M059J (cell line): ENCODE measurements around the gene IER2. TPM values are rescaled to one million over a fixed set of nuclear protein-coding genes. Genes with fewer than 3 reads are reported as not detected.
A peak's percentile ranks its signal among the peaks of the same experiment; 100 is the strongest.
"Not testable (repeated sequence)": the region's sequence is repeated elsewhere in the genome, so short reads cannot be mapped to it uniquely, and the experiment has no call there.

Source experiments
- DNase-seq: peaks from one replicate; pipeline ENCODE4 v3.0.0-alpha.2; 2012; ENCODE audit warnings: low read depth
- total RNA-seq: library from RNA; depleted of rRNA; stranded (reverse); fragments of >200 nt; shearing (Covaris generic); gene quantifications from 2 replicates; pipeline ENCODE4 v1.2.3, GENCODE V29; 2014

The IER2 gene
- total RNA-seq, 1 experiment from 2014 or later, result 33.0 TPM

GRCh38 chr19:13138171-13138915 lies 11.9 kb upstream of the IER2 start:
- no peak for DNase-seq

GRCh38 chr19:13138916-13139198 lies 11.4 kb upstream of the IER2 start:
- no peak for DNase-seq

- DNase-seq, result no peak
Measured at GRCh38 chr19:13139633-13140311, 10.4 kb upstream of the IER2 start.

GRCh38 chr19:13146763-13147563 lies 3.2 kb upstream of the IER2 start:
- DNase-seq, result no peak

- not testable (repeated sequence) for DNase-seq
Measured at GRCh38 chr19:13149173-13149627, 1.0 kb upstream of the IER2 start.

GRCh38 chr19:13149628-13150186 lies 504 bp upstream of the IER2 start:
- DNase-seq, result peak; percentile 60

- DNase-seq, result no peak
Measured at GRCh38 chr19:13150931-13151604, 857 bp downstream of the IER2 start.

- peak; percentile 97 for DNase-seq
Measured at GRCh38 chr19:13151605-13152355, 1.6 kb downstream of the IER2 start.

GRCh38 chr19:13152356-13152973 lies 2.3 kb downstream of the IER2 start:
- no peak for DNase-seq

- peak; percentile 95 for DNase-seq
Measured at GRCh38 chr19:13152974-13153568, 2.9 kb downstream of the IER2 start.

- peak; percentile 49 for DNase-seq
Measured at GRCh38 chr19:13153569-13154240, 3.5 kb downstream of the IER2 start.

- DNase-seq, result peak; percentile 84
Measured at GRCh38 chr19:13154241-13154778, 4.1 kb downstream of the IER2 start.

GRCh38 chr19:13154911-13155471 lies 4.8 kb downstream of the IER2 start:
- no peak for DNase-seq

GRCh38 chr19:13155472-13156359 lies 5.5 kb downstream of the IER2 start:
- DNase-seq, result peak; percentile 75

GRCh38 chr19:13159713-13160112 lies 9.5 kb downstream of the IER2 start:
- no peak for DNase-seq

DNA sequence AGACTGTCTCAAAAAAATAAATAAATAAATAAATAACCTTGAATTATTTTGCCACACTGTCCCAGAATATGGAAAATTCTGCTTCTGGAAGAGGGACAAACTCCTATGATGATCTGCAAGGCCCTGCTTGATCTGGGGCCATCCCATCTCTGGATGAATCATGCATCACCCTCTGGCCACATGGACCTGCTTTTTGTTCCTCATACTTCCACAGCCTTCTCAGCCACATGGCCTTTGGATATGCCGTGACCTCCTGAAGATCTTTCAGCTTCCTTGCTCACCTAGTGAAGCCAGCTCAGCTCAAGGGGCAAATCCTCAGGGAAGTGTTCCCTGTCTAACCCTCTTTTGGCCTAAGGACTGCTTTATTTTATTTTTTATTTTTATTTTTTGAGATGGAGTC lies 10.3 kb downstream of the IER2 start:
- DNase-seq, result peak; percentile 79

DNA sequence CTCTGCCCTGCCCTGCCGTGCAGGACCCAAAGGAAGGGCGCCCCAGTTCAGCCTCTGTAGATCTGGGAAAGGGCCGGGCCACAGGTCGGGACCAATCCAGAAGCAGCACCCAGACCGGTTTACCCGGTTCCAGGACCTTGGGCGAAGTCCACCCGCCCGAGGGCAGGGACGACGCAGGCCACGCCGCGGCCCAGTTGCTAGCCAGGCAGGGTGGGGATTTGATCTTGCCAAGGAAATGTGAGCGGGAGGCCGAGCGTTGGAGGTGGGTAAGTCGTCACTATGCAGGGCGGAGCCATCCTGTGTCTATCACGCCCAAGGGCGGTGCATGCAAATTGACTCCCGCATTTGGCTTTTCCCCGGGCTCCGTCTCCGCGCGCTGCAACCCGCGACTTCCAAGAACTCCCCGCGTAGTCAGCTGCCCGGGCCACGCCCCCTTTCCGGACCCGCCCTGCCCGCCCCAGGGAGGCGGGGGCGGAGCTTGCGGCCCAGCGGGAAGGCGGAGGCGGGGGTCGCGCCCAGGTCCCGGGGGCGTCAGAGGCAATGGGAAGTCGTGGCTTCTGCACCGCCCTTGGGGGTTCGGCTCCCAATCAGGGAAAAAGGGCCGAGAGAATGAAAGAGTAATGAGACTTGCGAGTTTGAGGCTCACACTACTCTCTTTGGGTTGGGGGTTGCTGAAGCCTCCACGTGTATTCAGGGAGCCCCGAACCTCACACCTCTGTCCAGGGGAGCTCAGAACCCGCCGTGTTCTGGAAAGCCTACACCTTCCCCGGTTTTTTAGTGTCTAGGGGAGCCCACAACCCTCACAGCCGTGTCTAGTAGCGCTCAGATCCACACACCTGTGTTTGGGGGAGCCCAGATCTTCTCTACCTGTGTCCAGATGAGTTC lies 12.8 kb downstream of the IER2 start:
- peak; percentile 99 for DNase-seq
